H1 (cell line): Measurements from ENCODE around the gene ACTL10. TPM values are rescaled to one million over a fixed set of nuclear protein-coding genes. Genes with fewer than 3 reads are reported as not detected.

ENCODE experiments used
- HDAC6 ChIP-seq: IDR thresholded peaks from one replicate; pipeline ENCODE4 v1.7.1; 2012; ENCODE audit warnings: low read depth, mild to moderate bottlenecking, inconsistent platforms, low read length, moderate library complexity
- POLR2A ChIP-seq, 2 experiments: IDR thresholded peaks; 1 replicate in 1 of 2; 2 replicates in 1 of 2; pipeline ENCODE4 v1.6.1; 2011; ENCODE audit warnings: low read depth in 2 of 2, low read length in 2 of 2, mild to moderate bottlenecking in 2 of 2; ENCODE audit errors: control extremely low read depth in 1 of 2
- RNF2 ChIP-seq: fragments of 200-900, 300-1000 bp; sonication (generic); IDR thresholded peaks from 2 replicates; pipeline ENCODE4 v1.7.1; 2016; ENCODE audit warnings: borderline replicate concordance, low read depth, mild to moderate bottlenecking, antibody characterized with exemption, low read length; ENCODE audit not compliant: poor library complexity, severe bottlenecking; ENCODE audit errors: missing control alignments
- TBP ChIP-seq: IDR thresholded peaks from 2 replicates; pipeline ENCODE4 v1.6.1; 2011; ENCODE audit warnings: low read depth, low read length, improper control_type of control experiment
- YY1 ChIP-seq: IDR thresholded peaks from 2 replicates; pipeline ENCODE4 v1.6.1; 2011; ENCODE audit warnings: low read depth, mild to moderate bottlenecking, low read length
- polyA plus RNA-seq, 7 experiments: library from polyadenylated mRNA; depleted of rRNA in 3 of 7; stranded (reverse) in 5 of 7; unstranded in 2 of 7; fragments of >200 nt in 5 of 7; fragments of 200-250 nt in 2 of 7; gene quantifications; 1 replicate in 5 of 7; 2 replicates in 1 of 7; 4 replicates in 1 of 7; pipeline versions ENCODE4 v1.2.1 to v1.2.3, GENCODE V29; 2011 to 2013; ENCODE audit warnings: missing spikeins in 2 of 7, mixed read lengths in 2 of 7
- total RNA-seq: library from RNA; stranded (reverse); fragmentation: NEBNext Ultra II Directional; extraction: Animal tissue kit (Norgen Biotek cat#: 25700); gene quantifications from 2 replicates; pipeline ENCODE4 v1.2.1, GENCODE V29; 2021
- TF ChIP-seq, protein P1 (sequence below), 3 experiments: IDR thresholded peaks; 1 replicate in 2 of 3; 2 replicates in 1 of 3; pipeline versions ENCODE4 v1.5.1 to v1.6.1; 2011; ENCODE audit warnings: low read length in 3 of 3, mild to moderate bottlenecking in 3 of 3, inconsistent platforms in 2 of 3, low read depth in 1 of 3, moderate library complexity in 1 of 3; ENCODE audit not compliant: insufficient read depth in 1 of 3; ENCODE audit errors: control extremely low read depth in 1 of 3

Gene ACTL10
- total and polyA plus RNA-seq, 2 of the 8 experiments (the other 6 are each of a cell fraction or from before 2014, with no cell fraction given) = 0.26 TPM; not detected in 1

DNA sequence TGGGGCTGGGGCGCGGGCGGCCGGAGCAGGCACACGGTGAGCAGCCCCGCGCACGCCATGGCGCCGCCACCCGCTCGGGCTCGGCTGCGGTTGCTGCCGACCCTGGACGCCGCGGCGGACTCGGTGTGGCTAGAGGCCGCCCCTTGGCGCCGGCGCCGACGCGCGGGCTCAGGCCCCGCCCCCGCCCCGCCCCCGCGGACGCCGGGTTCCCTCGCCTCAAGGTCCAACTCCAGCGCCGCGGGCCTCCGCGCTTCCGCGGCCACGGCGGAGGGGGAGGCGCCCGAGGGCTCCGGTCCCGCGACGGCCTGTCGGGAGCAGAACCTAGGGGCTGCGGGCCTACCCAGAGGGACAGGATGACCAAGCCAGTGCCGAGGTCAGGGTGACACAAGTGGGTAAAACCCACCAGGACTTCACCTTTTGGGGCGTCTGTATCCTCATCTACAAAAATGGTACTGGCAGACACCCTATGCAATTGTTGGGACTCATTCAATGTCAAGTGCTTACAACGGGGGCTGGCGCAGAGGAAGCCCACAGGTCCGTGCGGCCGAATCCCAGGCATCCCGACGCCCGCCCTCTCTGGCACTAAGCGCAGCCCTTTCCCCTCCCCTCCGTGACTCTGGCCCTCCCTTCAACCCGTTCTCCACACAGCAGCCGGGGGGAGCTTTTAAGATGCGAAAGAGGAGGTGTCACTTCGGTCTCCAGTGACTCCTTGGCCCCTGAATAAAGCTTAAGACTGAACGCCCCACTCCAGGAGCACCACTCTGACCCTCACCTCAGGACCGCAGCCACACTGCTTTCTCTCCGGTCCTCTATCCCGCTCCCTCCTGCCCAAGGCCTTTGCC is 7.8 kb downstream of the ACTL10 start, which contains the start of gene NECAB3 (continued):
- TF ChIP-seq, protein P1, sequence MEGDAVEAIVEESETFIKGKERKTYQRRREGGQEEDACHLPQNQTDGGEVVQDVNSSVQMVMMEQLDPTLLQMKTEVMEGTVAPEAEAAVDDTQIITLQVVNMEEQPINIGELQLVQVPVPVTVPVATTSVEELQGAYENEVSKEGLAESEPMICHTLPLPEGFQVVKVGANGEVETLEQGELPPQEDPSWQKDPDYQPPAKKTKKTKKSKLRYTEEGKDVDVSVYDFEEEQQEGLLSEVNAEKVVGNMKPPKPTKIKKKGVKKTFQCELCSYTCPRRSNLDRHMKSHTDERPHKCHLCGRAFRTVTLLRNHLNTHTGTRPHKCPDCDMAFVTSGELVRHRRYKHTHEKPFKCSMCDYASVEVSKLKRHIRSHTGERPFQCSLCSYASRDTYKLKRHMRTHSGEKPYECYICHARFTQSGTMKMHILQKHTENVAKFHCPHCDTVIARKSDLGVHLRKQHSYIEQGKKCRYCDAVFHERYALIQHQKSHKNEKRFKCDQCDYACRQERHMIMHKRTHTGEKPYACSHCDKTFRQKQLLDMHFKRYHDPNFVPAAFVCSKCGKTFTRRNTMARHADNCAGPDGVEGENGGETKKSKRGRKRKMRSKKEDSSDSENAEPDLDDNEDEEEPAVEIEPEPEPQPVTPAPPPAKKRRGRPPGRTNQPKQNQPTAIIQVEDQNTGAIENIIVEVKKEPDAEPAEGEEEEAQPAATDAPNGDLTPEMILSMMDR (IDR thresholded peaks at IDR 0.05; ENCODE audit: control extremely low read depth in 1 of 3, insufficient read depth in 1 of 3, low read depth in 1 of 3, low read length in 3 of 3) = no peak
- TF ChIP-seq HDAC6 (no peak), YY1 (no peak), RNF2 (no peak), POLR2A (IDR thresholded peaks at IDR 0.05; ENCODE audit: control extremely low read depth in 1 of 2, low read depth in 2 of 2, low read length in 2 of 2) (peak; percentile 4 to 31), TBP (peak; percentile 13; the same call in 1 of the 2 replicates)
